ENCODE results near the gene ACP3. TPM values are rescaled to one million over a fixed set of nuclear protein-coding genes. Genes with fewer than 3 reads are reported as not detected.
A peak's percentile ranks its signal among the peaks of the same experiment; 100 is the strongest.

Gene ACP3
- total RNA-seq, 1 donor, result 0.63 TPM

DNA sequence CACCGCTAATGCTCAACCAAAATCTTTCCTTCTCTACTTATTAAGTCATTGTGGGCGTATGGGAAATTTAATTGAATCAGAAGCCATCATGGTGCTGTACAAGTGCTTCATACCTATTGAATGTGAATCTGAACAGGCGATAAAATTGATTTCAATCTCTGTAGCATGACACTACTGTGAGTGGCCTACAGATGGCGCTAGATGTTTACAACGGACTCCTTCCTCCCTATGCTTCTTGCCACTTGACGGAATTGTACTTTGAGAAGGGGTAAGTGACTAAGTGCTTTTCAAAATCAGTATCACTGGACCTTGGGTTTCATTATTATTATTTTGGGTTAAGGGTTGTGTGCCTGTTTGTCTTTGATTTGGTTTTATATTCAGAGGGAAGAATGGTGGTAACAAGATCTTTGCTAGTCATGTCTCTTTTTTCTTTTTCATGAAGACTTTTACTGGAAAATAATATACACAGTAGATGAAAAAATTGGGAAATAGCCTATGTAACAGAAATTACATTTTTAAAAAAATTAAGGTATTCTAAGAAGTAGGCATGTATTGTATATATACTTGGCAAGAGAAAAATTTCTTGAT, 35.4 kb downstream of the ACP3 start:
- TF ChIP-seq, protein P1, sequence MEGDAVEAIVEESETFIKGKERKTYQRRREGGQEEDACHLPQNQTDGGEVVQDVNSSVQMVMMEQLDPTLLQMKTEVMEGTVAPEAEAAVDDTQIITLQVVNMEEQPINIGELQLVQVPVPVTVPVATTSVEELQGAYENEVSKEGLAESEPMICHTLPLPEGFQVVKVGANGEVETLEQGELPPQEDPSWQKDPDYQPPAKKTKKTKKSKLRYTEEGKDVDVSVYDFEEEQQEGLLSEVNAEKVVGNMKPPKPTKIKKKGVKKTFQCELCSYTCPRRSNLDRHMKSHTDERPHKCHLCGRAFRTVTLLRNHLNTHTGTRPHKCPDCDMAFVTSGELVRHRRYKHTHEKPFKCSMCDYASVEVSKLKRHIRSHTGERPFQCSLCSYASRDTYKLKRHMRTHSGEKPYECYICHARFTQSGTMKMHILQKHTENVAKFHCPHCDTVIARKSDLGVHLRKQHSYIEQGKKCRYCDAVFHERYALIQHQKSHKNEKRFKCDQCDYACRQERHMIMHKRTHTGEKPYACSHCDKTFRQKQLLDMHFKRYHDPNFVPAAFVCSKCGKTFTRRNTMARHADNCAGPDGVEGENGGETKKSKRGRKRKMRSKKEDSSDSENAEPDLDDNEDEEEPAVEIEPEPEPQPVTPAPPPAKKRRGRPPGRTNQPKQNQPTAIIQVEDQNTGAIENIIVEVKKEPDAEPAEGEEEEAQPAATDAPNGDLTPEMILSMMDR (IDR thresholded peaks at IDR 0.05; ENCODE audit: insufficient read depth, low read length), result peak; percentile 92
- H3K4me3 ChIP-seq (ENCODE audit: low read depth, low read length), result no peak overlapping the region
- DNase-seq (ENCODE audit: low read depth), result peak; percentile 83

DNA sequence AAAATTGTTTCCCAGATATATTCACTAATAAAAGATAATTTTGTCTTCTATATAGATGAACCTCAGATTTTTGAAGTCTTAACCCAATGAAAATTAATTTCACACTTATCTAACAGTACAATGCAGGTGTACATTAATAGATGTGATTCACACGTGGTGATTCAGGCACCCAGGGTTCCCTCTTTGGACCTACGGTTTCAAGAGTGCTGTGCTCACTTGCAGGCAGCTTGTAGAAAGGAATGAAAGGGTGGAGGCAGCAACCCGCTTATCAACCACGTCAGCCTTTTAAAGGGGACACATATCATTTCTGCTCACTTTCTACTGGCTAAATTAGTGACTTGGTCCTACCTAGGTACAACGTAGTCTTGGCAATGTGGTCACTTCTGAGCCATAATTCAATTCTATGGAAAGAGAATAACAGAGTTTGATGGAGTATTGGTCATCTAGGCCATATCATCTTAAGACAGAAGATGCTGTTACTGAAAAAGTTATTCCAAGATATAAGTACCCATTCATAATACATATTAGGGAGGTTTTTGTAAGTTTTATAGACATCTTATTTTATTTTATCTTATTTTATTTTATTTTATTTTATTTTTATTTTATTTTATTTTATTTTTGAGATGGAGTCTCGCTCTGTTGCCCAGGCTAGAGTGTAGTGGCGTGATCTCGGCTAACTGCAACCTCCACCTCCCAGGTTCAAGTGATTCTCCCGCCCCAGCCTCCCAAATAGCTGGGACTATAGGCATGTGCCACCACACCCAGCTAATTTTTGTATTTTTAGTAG, 37.9 kb downstream of the ACP3 start:
- H3K4me3 ChIP-seq (ENCODE audit: low read depth, low read length), result no peak overlapping the region
- peak; percentile 9 for DNase-seq (ENCODE audit: low read depth)
- TF ChIP-seq, protein P1 (IDR thresholded peaks at IDR 0.05; ENCODE audit: insufficient read depth, low read length), result no peak

DNA sequence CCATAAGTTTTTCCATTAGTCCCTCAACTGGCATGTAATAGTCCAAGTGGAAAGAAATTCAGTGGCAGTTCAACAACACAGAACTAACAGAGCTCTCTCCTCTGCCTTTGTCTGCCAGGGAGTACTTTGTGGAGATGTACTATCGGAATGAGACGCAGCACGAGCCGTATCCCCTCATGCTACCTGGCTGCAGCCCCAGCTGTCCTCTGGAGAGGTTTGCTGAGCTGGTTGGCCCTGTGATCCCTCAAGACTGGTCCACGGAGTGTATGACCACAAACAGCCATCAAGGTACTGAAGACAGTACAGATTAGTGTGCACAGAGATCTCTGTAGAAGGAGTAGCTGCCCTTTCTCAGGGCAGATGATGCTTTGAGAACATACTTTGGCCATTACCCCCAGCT, 39.4 kb downstream of the ACP3 start:
- no peak overlapping the region for H3K4me3 ChIP-seq (ENCODE audit: low read depth, low read length)
- no peak for DNase-seq (ENCODE audit: low read depth)
- TF ChIP-seq, protein P1 (IDR thresholded peaks at IDR 0.05; ENCODE audit: insufficient read depth, low read length), result no peak

DNA sequence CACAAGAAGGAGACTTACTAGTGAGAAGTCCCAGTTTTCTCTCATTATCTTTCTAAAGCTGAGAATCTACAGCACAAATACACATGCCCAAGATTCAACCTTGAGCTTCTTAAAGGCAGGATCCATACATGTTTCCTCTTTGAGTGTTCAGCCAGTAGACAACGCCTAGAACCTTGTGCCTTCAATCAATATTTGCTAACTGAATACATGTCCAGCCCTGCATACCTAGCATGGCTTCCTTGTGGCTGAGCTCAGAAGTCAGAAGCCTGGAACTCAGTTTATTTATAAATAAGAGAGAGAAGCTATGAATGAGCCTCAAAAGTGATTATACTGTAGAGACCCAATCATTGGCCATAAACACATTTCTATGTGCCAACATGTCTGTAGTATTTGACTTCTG, 43.5 kb downstream of the ACP3 start:
- TF ChIP-seq, protein P1 (IDR thresholded peaks at IDR 0.05; ENCODE audit: insufficient read depth, low read length), result no peak
- no peak for DNase-seq (ENCODE audit: low read depth)

DNA sequence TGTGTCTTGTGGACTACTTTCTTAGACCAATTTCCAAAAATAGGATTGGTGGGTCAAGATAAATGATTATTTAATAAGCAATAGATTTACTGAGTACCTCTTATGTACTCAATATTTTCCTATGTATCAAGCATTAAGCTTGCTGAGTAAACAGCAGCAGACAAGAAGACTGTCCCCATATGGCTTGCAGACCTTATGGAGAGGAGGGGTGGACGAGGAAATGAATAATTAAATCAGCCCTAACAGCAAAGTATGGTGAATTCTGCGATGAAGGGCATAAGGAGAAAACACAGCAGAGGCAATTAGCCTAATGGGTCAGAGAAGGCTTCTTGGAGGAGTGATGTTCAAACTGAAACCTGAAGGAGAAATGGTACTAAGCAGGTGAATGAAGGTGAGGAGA, 45.1 kb downstream of the ACP3 start:
- DNase-seq (ENCODE audit: low read depth), result no peak
- H3K4me3 ChIP-seq (ENCODE audit: low read depth, low read length), result no peak overlapping the region
- TF ChIP-seq, protein P1 (IDR thresholded peaks at IDR 0.05; ENCODE audit: insufficient read depth, low read length), result no peak

More for the DNA sequence above, 43.5 kb downstream of the ACP3 start:
- H3K4me3 ChIP-seq (ENCODE audit: low read depth, low read length), result no peak overlapping the region

DNA sequence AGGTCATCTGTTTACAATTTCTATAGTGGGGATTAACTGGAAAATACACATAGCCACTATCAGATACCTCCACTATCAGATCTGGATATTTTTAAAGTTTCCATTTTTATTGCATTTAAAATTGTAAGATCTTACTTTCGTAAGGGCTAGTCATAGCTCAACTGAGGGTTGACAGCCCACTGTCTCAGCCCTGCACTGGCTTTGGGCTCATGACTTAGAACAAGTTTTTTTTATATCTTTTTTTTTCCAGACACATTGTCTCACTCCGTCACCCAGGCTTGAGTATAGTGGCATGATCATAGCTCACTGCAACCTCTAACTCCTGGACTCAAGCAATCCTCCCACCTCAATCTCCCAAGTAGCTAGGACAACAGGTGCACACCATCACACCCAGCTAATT, 51.3 kb downstream of the ACP3 start:
- TF ChIP-seq, protein P1 (IDR thresholded peaks at IDR 0.05; ENCODE audit: insufficient read depth, low read length), result no peak
- H3K4me3 ChIP-seq (ENCODE audit: low read depth, low read length), result no peak overlapping the region
- no peak for DNase-seq (ENCODE audit: low read depth)

All from fibroblast of the aortic adventitia (primary cell).